GM19468 (cell line): ENCODE results near the gene SCEL.
"Not testable (repeated sequence)": the region's sequence is repeated elsewhere in the genome, so short reads cannot be mapped to it uniquely, and the experiment has no call there.

ENCODE experiments used
- ATAC-seq: cut with Tn5 transposase; IDR thresholded peaks from one replicate; pipeline ENCODE4 v1.9.1; 2021; ENCODE audit warnings: mild to moderate bottlenecking, moderate library complexity, moderate number of reproducible peaks; ENCODE audit not compliant: unreplicated experiment; ENCODE audit errors: extremely low read depth

The SCEL gene, protein sequence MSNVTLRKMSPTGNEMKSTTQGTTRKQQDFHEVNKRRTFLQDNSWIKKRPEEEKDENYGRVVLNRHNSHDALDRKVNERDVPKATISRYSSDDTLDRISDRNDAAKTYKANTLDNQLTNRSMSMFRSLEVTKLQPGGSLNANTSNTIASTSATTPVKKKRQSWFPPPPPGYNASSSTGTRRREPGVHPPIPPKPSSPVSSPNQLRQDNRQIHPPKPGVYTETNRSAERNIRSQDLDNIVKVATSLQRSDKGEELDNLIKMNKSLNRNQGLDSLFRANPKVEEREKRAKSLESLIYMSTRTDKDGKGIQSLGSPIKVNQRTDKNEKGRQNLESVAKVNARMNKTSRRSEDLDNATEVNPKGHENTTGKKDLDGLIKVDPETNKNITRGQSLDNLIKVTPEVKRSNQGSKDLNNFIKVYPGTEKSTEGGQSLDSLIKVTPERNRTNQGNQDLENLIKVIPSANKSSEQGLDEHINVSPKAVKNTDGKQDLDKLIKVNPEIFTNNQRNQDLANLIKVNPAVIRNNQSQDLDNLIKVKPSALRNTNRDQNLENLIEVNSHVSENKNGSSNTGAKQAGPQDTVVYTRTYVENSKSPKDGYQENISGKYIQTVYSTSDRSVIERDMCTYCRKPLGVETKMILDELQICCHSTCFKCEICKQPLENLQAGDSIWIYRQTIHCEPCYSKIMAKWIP

DNA sequence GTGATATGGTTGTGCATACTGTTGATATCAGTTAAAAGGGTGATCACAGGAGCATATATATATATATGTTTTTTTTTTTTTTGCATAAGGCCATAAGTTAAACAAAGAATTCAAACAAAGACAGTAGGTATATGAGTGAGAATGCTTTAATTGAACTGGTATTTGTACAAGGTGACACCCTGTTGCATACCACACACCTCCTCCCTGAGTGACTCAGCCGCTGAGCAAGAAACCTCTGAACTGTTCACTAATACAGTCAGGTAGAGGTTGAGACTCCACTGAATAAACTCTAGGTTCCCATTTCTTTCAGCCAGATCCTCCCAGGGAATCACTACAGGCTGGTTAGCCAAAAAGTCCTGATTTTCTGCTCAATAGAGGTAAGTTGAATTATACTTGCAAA is at the start of gene SCEL:
TSS of gene SCEL (plus strand) at position 259 of the 400 bp plus-strand sequence. CDS start 20,170 bp downstream, outside the sequence.
- no peak for ATAC-seq

DNA sequence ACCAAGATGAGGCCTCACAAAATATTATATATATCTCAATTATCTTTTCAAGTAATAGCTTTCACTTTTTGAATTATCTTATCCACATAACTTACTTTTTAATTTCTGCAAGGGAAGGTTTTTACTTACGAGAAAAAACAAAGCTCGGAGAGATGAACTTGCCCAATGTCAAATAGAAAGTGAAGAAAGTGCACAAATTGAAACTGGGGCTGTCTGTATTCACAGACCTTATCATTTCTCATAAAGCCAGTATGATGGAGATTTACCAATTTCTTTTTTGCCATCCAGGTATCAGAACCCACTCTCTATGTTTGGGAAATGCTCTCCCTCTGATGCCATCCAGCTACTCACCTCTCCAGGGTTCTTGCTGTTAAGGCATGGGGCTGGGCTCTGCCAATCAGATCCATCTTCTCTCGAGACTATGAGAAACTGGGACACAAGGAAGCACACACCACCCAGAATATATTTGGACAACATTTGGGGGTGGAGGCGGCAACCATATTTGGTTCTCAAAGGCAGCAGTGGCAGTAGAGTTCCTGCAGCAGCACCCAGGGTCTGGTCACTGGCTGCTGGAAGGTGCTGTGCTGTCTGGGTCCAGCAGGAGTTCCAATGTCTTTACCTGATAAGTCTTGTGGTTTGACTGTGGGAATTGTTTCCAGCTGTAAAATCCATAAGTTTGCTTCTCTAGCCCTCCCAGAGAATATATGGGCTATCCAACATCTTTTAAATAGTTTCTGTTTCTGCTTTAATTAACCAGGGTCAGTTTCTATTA is 45.8 kb upstream of the SCEL start:
- no peak for ATAC-seq

DNA sequence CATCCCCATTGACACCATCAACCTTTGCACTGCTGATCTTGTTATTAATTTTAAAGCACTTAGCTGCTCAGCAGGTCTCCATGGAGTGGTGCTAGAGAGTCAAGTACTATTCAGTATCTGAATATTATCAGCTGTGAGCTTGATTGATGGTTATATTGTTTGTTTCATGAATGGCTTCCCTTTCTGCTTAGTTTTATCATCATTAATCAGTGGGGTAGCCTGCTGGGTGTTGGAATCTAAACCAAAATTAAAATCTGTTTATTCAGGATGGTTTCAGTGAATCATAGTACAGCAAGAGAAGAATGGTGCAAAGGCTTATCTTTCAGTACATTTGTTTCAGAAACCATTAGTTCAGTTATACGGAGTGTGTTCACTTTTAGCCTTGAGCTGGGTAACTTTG is 42.5 kb upstream of the SCEL start:
- ATAC-seq: peak; percentile 57

DNA sequence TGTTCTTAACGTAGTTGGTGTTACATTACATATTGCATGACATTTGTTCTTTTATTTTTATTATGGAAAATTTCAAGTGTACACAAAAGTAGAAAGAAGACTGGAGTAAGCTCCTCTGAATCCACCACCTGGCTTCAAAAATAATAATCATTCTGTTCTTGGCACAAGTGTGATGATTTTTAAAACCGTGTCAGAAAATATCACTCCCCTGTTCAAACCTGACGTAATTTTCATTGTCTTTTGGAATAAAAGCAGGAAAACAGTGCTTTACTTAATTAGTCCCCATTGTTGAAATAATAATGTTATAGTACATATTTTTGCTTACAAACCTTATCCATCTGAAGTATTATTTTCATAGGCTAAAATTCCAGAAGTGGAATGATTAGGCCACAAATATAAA is 41.3 kb upstream of the SCEL start:
- no peak for ATAC-seq

DNA sequence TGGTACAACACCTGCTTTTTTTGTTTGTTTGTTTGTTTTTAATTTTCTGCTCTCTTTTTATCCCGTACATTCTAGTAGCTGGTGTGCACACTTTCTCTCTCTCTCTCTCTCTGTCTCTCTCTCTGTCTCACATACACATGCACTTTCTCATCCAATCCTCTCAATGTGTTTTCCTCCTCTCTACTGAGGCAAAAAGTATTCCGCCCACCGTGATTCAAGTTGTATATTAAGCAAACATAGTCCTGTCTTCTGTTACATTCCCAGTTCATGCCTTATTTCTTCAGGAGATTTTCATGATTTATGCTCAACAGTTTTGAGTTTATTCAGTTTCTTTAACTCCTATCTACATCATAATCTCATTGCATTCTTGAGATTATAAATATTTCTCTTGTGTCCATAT is 38.2 kb upstream of the SCEL start:
- ATAC-seq: no peak

DNA sequence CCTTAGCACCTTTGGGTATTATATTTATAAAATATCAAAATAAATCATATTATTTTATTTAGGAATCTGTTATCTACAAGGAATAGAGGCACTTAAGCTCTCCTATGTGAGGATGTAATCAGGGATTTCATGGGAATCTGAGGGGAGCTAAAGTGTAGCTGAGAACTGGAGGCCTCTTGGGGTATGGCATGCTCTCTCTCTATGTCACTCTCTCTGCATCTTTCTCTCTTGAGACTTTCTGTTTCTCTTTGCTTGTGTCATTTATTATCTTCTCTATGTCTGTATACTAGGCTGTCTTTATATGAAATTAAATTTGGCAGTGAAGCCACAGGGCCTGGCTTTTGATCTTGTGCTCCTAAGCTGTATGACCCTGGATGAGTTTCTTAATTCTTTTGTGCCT is 37.7 kb upstream of the SCEL start:
- no peak for ATAC-seq

DNA sequence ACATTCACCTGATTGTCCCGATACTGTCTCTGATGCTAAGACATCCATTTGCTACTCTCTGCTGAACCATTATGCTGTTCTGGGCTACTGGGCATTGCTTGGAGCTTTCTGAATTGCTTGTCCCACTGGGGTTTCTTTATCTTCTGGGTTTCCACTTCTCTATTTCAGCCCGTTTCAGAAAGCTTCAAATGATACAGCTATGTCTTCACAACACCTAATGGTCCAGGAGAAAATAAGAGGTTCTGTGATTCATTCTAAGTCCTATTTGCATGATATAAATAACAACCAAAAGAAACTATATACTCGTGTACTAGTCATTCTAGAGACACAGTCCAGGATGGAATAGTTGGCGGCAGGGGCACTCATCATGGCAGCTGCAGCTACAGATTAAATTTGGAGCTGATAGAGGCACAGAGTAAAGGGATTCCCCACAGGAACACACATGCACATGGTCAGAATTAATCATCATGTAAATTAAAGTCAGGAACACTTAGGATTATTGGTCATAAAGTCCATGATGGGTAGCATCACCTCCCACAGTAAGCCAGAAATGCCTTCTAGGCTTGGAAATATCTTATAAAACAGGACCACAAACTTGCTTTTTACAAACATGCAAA is 33.3 kb upstream of the SCEL start:
- ATAC-seq: peak; percentile 81

DNA sequence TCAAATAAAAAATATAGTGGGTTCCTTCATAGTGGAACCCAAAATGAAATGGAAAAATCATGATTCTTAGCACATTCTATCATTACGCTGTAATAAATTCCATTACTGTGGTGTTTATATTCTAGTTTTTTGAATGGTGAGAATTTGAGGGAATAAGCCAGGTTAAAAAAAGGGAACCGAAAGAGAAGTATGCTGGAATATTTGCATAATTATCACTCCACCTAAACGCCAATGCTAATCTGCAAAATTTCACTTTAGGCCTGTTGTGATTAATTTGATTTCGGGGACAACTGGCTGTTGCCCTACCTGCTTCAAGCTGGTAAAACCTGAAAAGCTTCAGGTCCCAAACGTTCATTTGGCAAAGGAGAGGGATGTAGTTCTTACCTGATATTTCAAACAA is 32.1 kb upstream of the SCEL start:
- no peak for ATAC-seq

DNA sequence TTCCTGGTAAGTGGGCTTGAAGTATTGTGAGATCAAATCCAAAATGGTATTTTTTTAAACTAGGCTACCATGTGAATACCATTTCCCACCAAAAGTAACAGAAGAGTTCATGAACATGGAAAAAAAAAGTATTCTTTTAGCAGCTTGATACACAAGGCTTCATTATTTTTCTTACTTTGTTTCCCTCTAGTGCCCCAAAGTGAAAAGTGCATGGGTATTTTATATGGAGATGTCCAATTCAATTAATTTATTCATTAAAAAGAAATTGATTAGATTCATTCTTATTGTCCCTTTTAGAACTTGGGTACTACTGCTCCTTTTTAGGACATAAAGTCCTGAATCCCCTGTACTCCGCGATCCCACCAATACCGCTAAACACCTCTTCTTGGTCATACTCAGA is 28.6 kb upstream of the SCEL start:
- no peak for ATAC-seq

DNA sequence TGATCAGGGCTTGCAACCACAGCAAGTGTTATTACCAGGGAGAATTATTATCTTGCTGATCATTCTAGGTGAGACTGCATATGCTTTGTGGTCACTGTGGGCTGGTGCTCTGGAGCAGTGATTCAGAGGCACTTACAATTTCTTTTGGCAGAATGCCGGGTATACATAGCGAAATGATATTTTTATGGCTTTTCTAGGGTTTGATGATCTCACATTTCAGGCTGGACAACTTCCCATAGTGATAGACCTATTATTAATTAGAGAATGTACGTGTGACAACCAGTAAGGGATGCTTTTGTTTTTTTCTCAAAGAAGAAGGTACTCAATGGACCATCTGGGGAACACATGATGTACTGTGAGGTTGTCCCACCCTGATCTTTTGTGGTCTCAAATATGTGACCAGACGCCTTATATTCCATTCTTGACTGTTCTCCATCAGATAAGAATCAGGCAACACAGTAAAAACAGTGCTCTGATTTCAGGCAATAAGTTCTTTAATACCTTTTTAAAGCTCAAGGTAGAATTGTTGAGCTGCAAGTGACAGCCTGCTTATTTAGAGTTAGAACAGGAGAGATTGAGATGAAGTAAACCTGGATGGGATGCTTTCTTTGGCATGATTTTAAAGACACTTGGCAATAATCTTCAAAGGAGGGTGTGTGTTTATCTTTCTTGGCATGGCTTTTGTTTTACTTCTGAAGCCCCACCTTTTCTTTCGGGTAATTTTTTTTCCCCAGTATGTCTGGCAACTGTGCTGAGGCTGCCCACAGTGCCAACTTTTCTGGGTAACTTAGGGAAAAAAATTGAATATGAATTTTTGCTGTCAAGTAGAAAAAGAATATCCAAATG is 27.4 kb upstream of the SCEL start:
- ATAC-seq: peak; percentile 35

DNA sequence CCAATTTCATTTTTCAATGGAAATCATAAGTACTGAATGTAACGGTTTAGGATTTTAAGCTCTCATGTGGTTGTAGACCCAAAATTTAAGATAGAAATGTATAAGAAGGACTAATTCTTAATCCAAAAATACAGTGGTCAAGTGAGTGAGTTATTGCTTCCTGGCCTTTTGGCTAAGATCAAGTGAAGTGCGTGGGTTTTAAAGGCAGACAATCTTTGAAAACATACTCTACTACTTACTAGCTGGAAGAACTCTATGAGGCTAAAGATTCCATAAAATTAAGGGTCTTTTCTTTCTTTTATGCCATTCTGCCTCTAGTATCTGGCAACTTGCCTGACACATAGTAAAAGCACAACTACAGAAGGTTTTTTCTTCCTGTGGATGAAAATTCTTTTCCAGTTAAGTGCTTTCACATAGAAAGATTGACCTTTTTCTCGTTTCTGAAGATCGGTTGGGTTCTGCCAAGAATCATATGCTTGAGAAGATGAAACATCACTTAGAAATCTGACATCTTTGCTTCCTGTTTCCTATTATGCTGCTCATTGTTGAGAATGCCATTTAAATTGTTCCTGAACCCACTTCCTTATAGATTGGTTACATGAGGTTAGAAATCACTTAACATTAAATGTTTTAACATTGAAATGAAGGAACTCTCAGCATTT is 26.4 kb upstream of the SCEL start:
- ATAC-seq: no peak

DNA sequence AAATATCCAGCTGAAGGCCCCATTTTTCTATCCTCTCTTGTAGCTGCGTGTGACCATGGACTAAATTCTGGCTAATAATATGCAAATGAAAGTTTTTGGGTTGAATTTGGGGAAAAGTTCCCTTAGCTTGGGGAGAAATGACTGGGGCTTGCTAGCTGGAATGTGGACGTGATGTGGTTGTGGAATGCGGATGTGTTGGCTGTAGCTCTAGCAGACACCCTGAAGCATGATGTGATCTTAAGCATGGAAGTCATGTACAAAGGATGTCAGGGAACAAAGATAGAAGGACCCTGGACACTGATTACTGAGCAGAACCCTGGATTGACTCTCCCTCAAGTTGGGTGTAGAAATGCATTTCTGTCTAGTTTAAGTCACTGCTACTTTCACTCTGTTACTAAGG is 25.4 kb upstream of the SCEL start:
- no peak for ATAC-seq

DNA sequence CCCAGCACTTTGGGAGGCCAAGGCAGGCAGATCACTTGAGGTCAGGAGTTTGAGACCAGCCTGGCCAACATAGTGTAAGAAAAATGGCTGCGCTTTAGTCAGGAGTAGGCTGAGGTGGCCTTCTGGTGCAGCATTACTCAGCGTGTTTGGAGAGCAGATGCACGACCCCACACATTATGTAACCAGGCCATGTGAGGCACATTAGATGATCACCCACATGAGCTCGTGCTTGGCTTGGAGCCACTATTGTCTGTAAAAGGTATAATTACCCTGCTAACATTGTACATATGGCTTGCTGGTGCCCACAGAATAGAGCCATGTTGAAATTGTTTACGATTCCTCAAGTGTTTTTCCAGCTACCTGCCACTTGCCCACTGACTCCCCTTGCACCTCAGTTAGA is 24.0 kb upstream of the SCEL start:
- ATAC-seq: no peak

DNA sequence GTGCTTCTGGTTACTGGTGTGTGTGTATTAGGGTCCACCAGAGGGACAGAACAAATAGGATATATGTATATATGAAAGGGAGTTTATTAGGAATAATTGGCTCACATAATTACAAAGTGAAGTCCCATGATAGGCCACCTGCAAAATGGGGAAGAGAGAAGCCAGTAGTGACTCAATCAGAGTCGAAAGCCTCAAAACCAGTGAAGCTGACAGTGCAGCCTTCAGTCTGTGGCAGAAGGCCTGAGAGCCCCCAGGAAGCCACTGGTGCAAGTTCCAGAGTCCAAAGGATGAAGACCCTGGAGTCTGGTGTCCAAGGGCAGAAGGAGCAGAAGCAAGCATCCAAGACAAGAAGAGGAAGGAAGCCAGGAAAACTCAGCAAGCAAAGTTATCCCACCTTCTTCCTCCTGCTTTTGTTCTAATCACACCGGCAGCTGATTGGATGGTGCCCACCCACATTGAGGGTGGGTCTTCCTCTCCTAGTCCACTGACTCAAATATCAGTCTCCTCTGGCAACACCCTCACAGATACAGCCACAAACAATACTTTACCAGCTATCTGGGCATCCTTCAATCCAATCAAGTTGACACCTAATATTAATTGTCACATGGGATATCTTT is 21.7 kb upstream of the SCEL start:
- ATAC-seq: peak; percentile 71

DNA sequence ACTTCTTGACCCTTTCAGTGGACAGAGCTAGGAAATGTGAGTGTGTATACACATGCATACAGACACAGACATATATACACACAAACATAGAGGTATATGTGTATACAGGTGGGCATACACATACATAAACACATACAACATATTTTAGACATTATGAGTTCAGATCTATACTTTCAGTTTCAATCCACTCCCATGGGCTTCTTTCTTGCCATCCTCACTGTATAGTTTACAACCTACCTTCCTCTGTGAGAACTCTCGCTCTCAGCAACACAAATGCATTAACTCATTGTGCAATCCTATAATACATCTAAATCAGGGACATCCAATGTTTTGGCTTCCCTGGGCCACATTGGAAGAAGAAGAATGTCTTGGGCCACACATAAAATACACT is 21.2 kb upstream of the SCEL start:
- peak; percentile 80 for ATAC-seq

DNA sequence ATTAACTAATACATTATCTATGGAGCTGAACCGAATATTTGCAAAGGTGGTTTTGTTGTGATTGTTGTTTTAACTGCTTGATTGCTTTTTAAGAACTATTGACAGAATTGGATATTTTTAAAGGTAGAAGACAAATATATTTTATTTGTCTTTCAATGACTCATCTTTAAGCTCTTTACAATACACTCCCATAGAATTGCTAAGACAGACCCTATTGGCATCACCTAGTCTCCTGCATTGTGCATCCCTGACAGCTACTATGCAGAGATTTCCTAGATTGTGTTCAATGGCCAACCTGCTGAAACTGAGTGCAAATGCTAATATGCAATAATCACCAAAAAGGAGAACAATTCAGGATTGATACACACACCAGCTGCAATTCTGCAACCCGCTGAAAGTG is 19.7 kb upstream of the SCEL start:
- no peak for ATAC-seq

DNA sequence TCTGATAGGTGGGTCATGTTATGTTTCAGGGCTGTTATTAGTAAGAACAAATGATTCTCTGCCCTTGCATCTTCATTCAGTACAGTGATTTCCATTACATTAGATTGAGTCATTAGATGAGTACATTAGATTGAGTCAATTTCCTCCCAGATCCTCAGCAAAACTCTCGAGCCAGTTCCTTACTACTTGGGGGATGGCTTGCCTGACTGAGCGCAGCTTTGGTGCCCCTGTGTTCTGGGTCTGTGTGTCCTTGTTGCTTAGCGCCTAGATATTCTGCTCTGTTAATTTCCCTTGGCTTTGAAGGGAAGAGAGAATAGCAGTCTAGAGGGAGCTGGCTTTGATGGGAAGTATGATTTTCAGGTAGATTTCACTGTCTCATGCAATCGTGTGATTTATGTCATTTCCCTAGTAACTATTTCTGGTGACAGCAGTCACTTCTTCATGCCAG is 19.1 kb upstream of the SCEL start:
- no peak for ATAC-seq

DNA sequence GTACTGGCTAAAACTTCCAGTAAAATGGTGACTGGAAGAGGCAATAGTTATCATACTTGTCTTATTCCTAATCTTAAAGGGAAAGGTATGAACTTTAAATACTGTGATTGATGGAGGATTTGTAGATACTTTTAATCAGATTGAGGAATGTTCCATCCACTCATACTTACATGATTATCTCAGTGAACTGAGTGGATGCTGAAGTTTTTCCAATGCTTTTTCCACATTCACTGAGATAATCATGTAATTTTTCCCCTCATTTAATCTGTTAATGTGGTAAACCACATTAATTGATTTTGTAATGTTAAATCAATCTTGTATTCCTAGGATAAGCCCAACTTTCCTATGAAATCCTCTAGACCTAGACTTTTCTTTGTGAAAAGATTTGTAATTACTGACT is 17.2 kb upstream of the SCEL start:
- no peak for ATAC-seq

DNA sequence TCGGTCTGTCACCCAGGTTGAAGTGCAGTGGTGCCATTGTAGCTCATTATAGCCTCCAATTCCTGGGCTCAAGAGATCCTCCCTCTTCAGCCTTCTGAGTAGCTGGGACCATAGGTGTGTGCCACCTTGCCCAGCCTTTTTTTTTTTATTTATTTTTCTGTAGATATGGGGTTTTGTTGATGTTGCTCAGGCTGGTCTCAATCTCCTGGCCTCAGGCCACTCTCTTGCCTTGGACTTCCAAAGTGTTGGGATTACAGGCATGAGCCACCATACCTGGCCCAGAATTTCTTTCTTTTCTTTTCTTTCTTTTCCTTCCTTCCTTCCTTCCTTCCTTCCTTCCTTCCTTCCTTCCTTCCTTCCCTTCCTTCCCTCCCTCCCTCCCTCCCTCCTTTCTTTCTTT is 16.1 kb upstream of the SCEL start:
- not testable (repeated sequence) for ATAC-seq
